Kasumi-1 (cell line): Measurements from ENCODE around the gene MAFB.

ENCODE experiments used
- DNase-seq, 2 experiments: peaks; one replicate each; lab custom pipeline; 2025; lab: John Stamatoyannopoulos, UW

MAFB gene

GRCh38 chr20:40682104-40682981 is 6.7 kb downstream of the MAFB start:
- no peak for DNase-seq

GRCh38 chr20:40681684-40682083 is 7.4 kb downstream of the MAFB start:
- DNase-seq, result no peak

GRCh38 chr20:40681165-40681564 is 7.9 kb downstream of the MAFB start:
- DNase-seq, result no peak

- DNase-seq, result no peak
Observed at GRCh38 chr20:40680161-40680959, 8.7 kb downstream of the MAFB start.

- no peak for DNase-seq
Observed at GRCh38 chr20:40679184-40679583, 9.9 kb downstream of the MAFB start.

- no peak for DNase-seq
Observed at GRCh38 chr20:40678286-40678875, 10.7 kb downstream of the MAFB start.

GRCh38 chr20:40677343-40677924 is 11.6 kb downstream of the MAFB start:
- no peak for DNase-seq

GRCh38 chr20:40676491-40677269 is 12.4 kb downstream of the MAFB start:
- DNase-seq, result no peak

- DNase-seq, result no peak
Observed at GRCh38 chr20:40675599-40676221, 13.3 kb downstream of the MAFB start.

- DNase-seq, result no peak
Observed at GRCh38 chr20:40673442-40673841, 15.6 kb downstream of the MAFB start.

- DNase-seq, result no peak
Observed at GRCh38 chr20:40672095-40672494, 16.9 kb downstream of the MAFB start.

- DNase-seq, result no peak
Observed at GRCh38 chr20:40670253-40670652, 18.8 kb downstream of the MAFB start.

- no peak for DNase-seq
Observed at GRCh38 chr20:40669692-40670091, 19.3 kb downstream of the MAFB start.

GRCh38 chr20:40668449-40669228 is 20.4 kb downstream of the MAFB start:
- DNase-seq, result no peak

- DNase-seq, result no peak
Observed at GRCh38 chr20:40667503-40667902, 21.5 kb downstream of the MAFB start.

GRCh38 chr20:40666336-40666735 is 22.7 kb downstream of the MAFB start:
- DNase-seq, result no peak

- DNase-seq, result no peak
Observed at GRCh38 chr20:40664891-40665290, 24.1 kb downstream of the MAFB start.

- DNase-seq, result no peak
Observed at GRCh38 chr20:40663991-40664880, 24.8 kb downstream of the MAFB start.

GRCh38 chr20:40663304-40663790 is 25.7 kb downstream of the MAFB start:
- no peak for DNase-seq
